Esophagus (tissue), 2 donors: ENCODE results near the gene GRB14. TPM values are rescaled to one million over a fixed set of nuclear protein-coding genes. Genes with fewer than 3 reads are reported as not detected.

ENCODE experiments used
- H3K27ac ChIP-seq, 2 donors: one replicate each; pipeline ENCODE4 v1.5.1; 2013; ENCODE audit warnings: low read depth in 2 of 2, mild to moderate bottlenecking in 2 of 2, inconsistent platforms in 1 of 2, low read length in 1 of 2, moderate library complexity in 1 of 2
- H3K27me3 ChIP-seq, 2 donors: one replicate each; pipeline ENCODE4 v1.6.1; 2013; ENCODE audit warnings: low read length in 2 of 2, control low read depth in 1 of 2, mild to moderate bottlenecking in 1 of 2; ENCODE audit not compliant: insufficient read depth in 2 of 2, control insufficient read depth in 1 of 2
- H3K36me3 ChIP-seq, 2 donors: one replicate each; pipeline ENCODE4 v1.6.1; 2013; ENCODE audit warnings: low read length in 1 of 2; ENCODE audit not compliant: control insufficient read depth in 2 of 2, insufficient read depth in 2 of 2
- H3K4me1 ChIP-seq, 2 donors: one replicate each; pipeline ENCODE4 v1.6.1; 2013; ENCODE audit warnings: low read length in 1 of 2; ENCODE audit not compliant: control insufficient read depth in 2 of 2, insufficient read depth in 2 of 2
- H3K4me3 ChIP-seq, 2 donors: one replicate each; pipeline ENCODE4 v1.5.1; 2013; ENCODE audit warnings: low read length in 2 of 2, mild to moderate bottlenecking in 2 of 2, low read depth in 1 of 2, moderate library complexity in 1 of 2
- H3K9me3 ChIP-seq, 2 donors: one replicate each; pipeline ENCODE4 v1.6.1; 2013; ENCODE audit warnings: mild to moderate bottlenecking in 2 of 2, low read depth in 1 of 2, low read length in 1 of 2, moderate library complexity in 1 of 2; ENCODE audit not compliant: control insufficient read depth in 2 of 2, insufficient read depth in 1 of 2
- WGBS, 2 donors: extraction: QIAGEN DNeasy Blood & Tissue Kit; methylation state at CpG; one replicate each; pipeline ENCODE4 v1.1.7; 2013; 5-methylcytosine and 5-hydroxymethylcytosine counted together
- polyA plus RNA-seq, 2 donors: library from polyadenylated mRNA; stranded (reverse); fragments of 200-250 nt; gene quantifications; one replicate each; pipeline ENCODE4 v1.2.3, GENCODE V29; 2013
- donor health status: healthy with polysubstance abuse.
- donor health status: Bipolar disorder and iron deficiency.

GRB14 gene
- polyA plus RNA-seq, 2 donors = 1.1 to 4.0 TPM

- no peak overlapping the region for H3K27ac ChIP-seq
- no peaks in the 10 kb centered on the region for H3K36me3 ChIP-seq
- no peaks in the 10 kb centered on the region for H3K9me3 ChIP-seq
- peaks cover 0 to 2% of the 10 kb centered on the region in 2 donors for H3K4me1 ChIP-seq
- peak overlapping the region; percentile 31 to 53 for H3K4me3 ChIP-seq
- 4 to 7% methylated on average over 13 of the region's 13 CpGs for WGBS, 2 donors
- peaks cover 0 to 3% of the 10 kb centered on the region in 2 donors for H3K27me3 ChIP-seq
These were observed 453 bp upstream of the GRB14 start for GRCh38 chr2:164621764-164622105.

GRCh38 chr2:164620457-164620856 lies 825 bp downstream of the GRB14 start:
- peak overlapping the region in 1 of 2 donors; percentile 53 for H3K4me3 ChIP-seq
- WGBS, 2 donors = 18 to 19% methylated on average over 7 of the region's 7 CpGs
- H3K9me3 ChIP-seq = no peaks in the 10 kb centered on the region
- no peaks in the 10 kb centered on the region for H3K36me3 ChIP-seq
- H3K27ac ChIP-seq = no peak overlapping the region
- H3K4me1 ChIP-seq = peaks cover 0 to 2% of the 10 kb centered on the region in 2 donors
- peaks cover 0 to 3% of the 10 kb centered on the region in 2 donors for H3K27me3 ChIP-seq

GRCh38 chr2:164617466-164617865 lies 3.8 kb downstream of the GRB14 start:
- 78 to 79% methylated on average over 2 of the region's 2 CpGs for WGBS, 2 donors
- H3K4me1 ChIP-seq = peaks cover 0 to 2% of the 10 kb centered on the region in 2 donors
- H3K9me3 ChIP-seq = no peaks in the 10 kb centered on the region
- H3K4me3 ChIP-seq = no peak overlapping the region
- H3K27ac ChIP-seq = no peak overlapping the region
- peaks cover 0 to 3% of the 10 kb centered on the region in 2 donors for H3K27me3 ChIP-seq
- no peaks in the 10 kb centered on the region for H3K36me3 ChIP-seq

- 90 to 92% methylated on average over 1 of the region's 1 CpG for WGBS, 2 donors
- H3K27ac ChIP-seq = no peak overlapping the region
- no peak overlapping the region for H3K4me3 ChIP-seq
- H3K36me3 ChIP-seq = no peaks in the 10 kb centered on the region
- H3K9me3 ChIP-seq = no peaks in the 10 kb centered on the region
- H3K27me3 ChIP-seq = no peaks in the 10 kb centered on the region
- no peaks in the 10 kb centered on the region for H3K4me1 ChIP-seq
These were observed 7.8 kb downstream of the GRB14 start for GRCh38 chr2:164613321-164613982.

- H3K27me3 ChIP-seq = no peaks in the 10 kb centered on the region
- H3K4me3 ChIP-seq = no peak overlapping the region
- WGBS, 2 donors = 83 to 86% methylated on average over 1 of the region's 1 CpG
- H3K9me3 ChIP-seq = no peaks in the 10 kb centered on the region
- H3K4me1 ChIP-seq = no peaks in the 10 kb centered on the region
- no peak overlapping the region for H3K27ac ChIP-seq
- H3K36me3 ChIP-seq = no peaks in the 10 kb centered on the region
These were observed 11.5 kb downstream of the GRB14 start for GRCh38 chr2:164609790-164610189.

- no peak overlapping the region for H3K27ac ChIP-seq
These were observed 14.7 kb downstream of the GRB14 start for GRCh38 chr2:164606557-164606956.

GRCh38 chr2:164605295-164605694 lies 16.0 kb downstream of the GRB14 start:
- H3K4me3 ChIP-seq = no peak overlapping the region
- WGBS, 2 donors = 84 to 90% methylated on average over 2 of the region's 2 CpGs
- no peaks in the 10 kb centered on the region for H3K4me1 ChIP-seq
- no peaks in the 10 kb centered on the region for H3K9me3 ChIP-seq
- no peak overlapping the region for H3K27ac ChIP-seq
- H3K27me3 ChIP-seq = no peaks in the 10 kb centered on the region
- no peaks in the 10 kb centered on the region for H3K36me3 ChIP-seq

More at GRCh38 chr2:164606557-164606956, 14.7 kb downstream of the GRB14 start:
- Histone ChIP-seq H3K4me3 (no peak overlapping the region), H3K36me3 (no peaks in the 10 kb centered on the region), H3K4me1 (no peaks in the 10 kb centered on the region), H3K9me3 (no peaks in the 10 kb centered on the region), H3K27me3 (no peaks in the 10 kb centered on the region)
- 48 to 54% methylated on average over 2 of the region's 2 CpGs for WGBS, 2 donors

GRCh38 chr2:164600763-164601162 lies 20.5 kb downstream of the GRB14 start:
- no peaks in the 10 kb centered on the region for H3K4me1 ChIP-seq
- WGBS, 2 donors = 25 to 32% methylated on average over 1 of the region's 1 CpG
- no peaks in the 10 kb centered on the region for H3K27me3 ChIP-seq
- no peak overlapping the region for H3K4me3 ChIP-seq
- no peaks in the 10 kb centered on the region for H3K36me3 ChIP-seq
- no peak overlapping the region for H3K27ac ChIP-seq
- no peaks in the 10 kb centered on the region for H3K9me3 ChIP-seq

GRCh38 chr2:164599954-164600589 lies 21.2 kb downstream of the GRB14 start:
- Histone ChIP-seq H3K36me3 (no peaks in the 10 kb centered on the region), H3K27me3 (no peaks in the 10 kb centered on the region), H3K4me3 (no peak overlapping the region), H3K9me3 (no peaks in the 10 kb centered on the region), H3K27ac (no peak overlapping the region), H3K4me1 (no peaks in the 10 kb centered on the region)
- 40 to 46% methylated on average over 3 of the region's 3 CpGs for WGBS, 2 donors

GRCh38 chr2:164597983-164598382 lies 23.3 kb downstream of the GRB14 start:
- WGBS, 2 donors = 54 to 60% methylated on average over 2 of the region's 2 CpGs
- no peaks in the 10 kb centered on the region for H3K9me3 ChIP-seq
- no peaks in the 10 kb centered on the region for H3K27me3 ChIP-seq
- H3K27ac ChIP-seq = no peak overlapping the region
- no peaks in the 10 kb centered on the region for H3K36me3 ChIP-seq
- no peak overlapping the region for H3K4me3 ChIP-seq
- no peaks in the 10 kb centered on the region for H3K4me1 ChIP-seq
